Karpas-422 (cell line): Measurements from ENCODE around the gene CHSY3. TPM values are rescaled to one million over a fixed set of nuclear protein-coding genes. Genes with fewer than 3 reads are reported as not detected.

Source experiments
- DNase-seq: peaks from one replicate; pipeline ENCODE4 v3.0.0-alpha.2; 2015
- H2AFZ ChIP-seq: fragments of 200-600 bp; sonication (generic); 2 replicates; pipeline ENCODE4 v1.6.1; 2014; ENCODE audit warnings: antibody characterized with exemption, low read length, mixed read lengths
- H3K27ac ChIP-seq: fragments of 200-600 bp; sonication (generic); 2 replicates; pipeline ENCODE4 v1.5.1; 2014; ENCODE audit warnings: mild to moderate bottlenecking, low read length, moderate library complexity
- H3K27me3 ChIP-seq: fragments of 200-600 bp; sonication (generic); 2 replicates; pipeline ENCODE4 v1.6.1; 2014; ENCODE audit warnings: low read length, mixed read lengths
- H3K36me3 ChIP-seq: fragments of 200-600 bp; sonication (generic); 2 replicates; pipeline ENCODE4 v1.6.1; 2014; ENCODE audit warnings: low read length, mixed read lengths; ENCODE audit not compliant: insufficient read depth
- H3K4me1 ChIP-seq: fragments of 200-600 bp; sonication (generic); 2 replicates; pipeline ENCODE4 v1.6.1; 2014; ENCODE audit warnings: mild to moderate bottlenecking, low read length, mixed read lengths
- H3K4me2 ChIP-seq: fragments of 200-600 bp; sonication (generic); 2 replicates; pipeline ENCODE4 v1.6.1; 2014; ENCODE audit warnings: low read length, low read depth, mild to moderate bottlenecking; ENCODE audit not compliant: poor library complexity, severe bottlenecking
- H3K4me3 ChIP-seq: fragments of 200-600 bp; sonication (generic); 2 replicates; pipeline ENCODE4 v1.5.1; 2014; ENCODE audit warnings: mild to moderate bottlenecking, antibody characterized with exemption, low read length, mixed read lengths
- H3K79me2 ChIP-seq: fragments of 200-600 bp; sonication (generic); 2 replicates; pipeline ENCODE4 v1.6.1; 2014; ENCODE audit warnings: mild to moderate bottlenecking, low read length, mixed read lengths
- H3K9ac ChIP-seq: fragments of 200-600 bp; sonication (generic); 2 replicates; pipeline ENCODE4 v1.6.0; 2014; ENCODE audit warnings: low read length
- H3K9me2 ChIP-seq: fragments of 200-600 bp; sonication (generic), shearing (Covaris generic); replicated peaks from 2 replicates; pipeline ENCODE4 v1.6.0; 2014; ENCODE audit warnings: mild to moderate bottlenecking, low read length, moderate library complexity; ENCODE audit not compliant: insufficient read depth
- H3K9me3 ChIP-seq: fragments of 300-700, 200-600 bp; sonication (generic); 2 replicates; pipeline ENCODE4 v1.6.1; 2014; ENCODE audit warnings: low read length, mixed read lengths
- H4K20me1 ChIP-seq: fragments of 200-600 bp; sonication (generic); 2 replicates; pipeline ENCODE4 v1.6.1; 2014; ENCODE audit warnings: mild to moderate bottlenecking, antibody characterized with exemption, low read length, low read depth; ENCODE audit not compliant: insufficient read depth
- total RNA-seq: library from RNA; depleted of rRNA; stranded (reverse); fragments of >200 nt; shearing (Covaris generic); gene quantifications from 2 replicates; pipeline ENCODE4 v1.2.3, GENCODE V29; 2014; ENCODE audit warnings: low replicate concordance

The CHSY3 gene
- total RNA-seq, 1 experiment from 2014 or later, result not detected

- Histone ChIP-seq H3K9me2 (no peaks in the 10 kb centered on the region), H3K9ac (no peak overlapping the region), H3K9me3 (no peaks in the 10 kb centered on the region), H3K36me3 (no peaks in the 10 kb centered on the region), H3K27me3 (no peaks in the 10 kb centered on the region; the same call in 1 of the 2 replicates), H3K79me2 (no peaks in the 10 kb centered on the region), H3K4me1 (peaks cover 9% of the 10 kb centered on the region), H3K4me2 (no peak overlapping the region), H3K27ac (no peak overlapping the region), H4K20me1 (no peaks in the 10 kb centered on the region), H2AFZ (no peak overlapping the region), H3K4me3 (no peak overlapping the region)
- no peak for DNase-seq
Measured at GRCh38 chr5:130110328-130110727, 206.1 kb downstream of the CHSY3 start.

- Histone ChIP-seq H3K9ac (no peak overlapping the region), H3K36me3 (no peaks in the 10 kb centered on the region), H3K4me3 (no peak overlapping the region), H3K4me2 (no peak overlapping the region), H3K79me2 (no peaks in the 10 kb centered on the region), H3K4me1 (peaks cover 9% of the 10 kb centered on the region), H3K9me3 (no peaks in the 10 kb centered on the region), H3K27me3 (no peaks in the 10 kb centered on the region; the same call in 1 of the 2 replicates), H3K9me2 (no peaks in the 10 kb centered on the region), H2AFZ (no peak overlapping the region), H4K20me1 (no peaks in the 10 kb centered on the region), H3K27ac (no peak overlapping the region)
- no peak for DNase-seq
Measured at GRCh38 chr5:130111746-130112145, 207.5 kb downstream of the CHSY3 start.

- Histone ChIP-seq H3K9ac (no peak overlapping the region), H3K4me2 (no peak overlapping the region), H3K4me1 (peaks cover 9% of the 10 kb centered on the region), H3K9me2 (no peaks in the 10 kb centered on the region), H3K79me2 (no peaks in the 10 kb centered on the region), H3K27me3 (no peaks in the 10 kb centered on the region; the same call in 1 of the 2 replicates), H2AFZ (no peak overlapping the region), H3K36me3 (no peaks in the 10 kb centered on the region), H3K4me3 (no peak overlapping the region), H3K27ac (no peak overlapping the region), H4K20me1 (no peaks in the 10 kb centered on the region), H3K9me3 (no peaks in the 10 kb centered on the region)
- DNase-seq, result peak; percentile 47
Measured at GRCh38 chr5:130112246-130112645, 208.0 kb downstream of the CHSY3 start.

GRCh38 chr5:130115686-130116085 lies 211.4 kb downstream of the CHSY3 start:
- H3K9ac ChIP-seq, result no peak overlapping the region
- no peaks in the 10 kb centered on the region for H4K20me1 ChIP-seq
- H2AFZ ChIP-seq, result no peak overlapping the region
- no peaks in the 10 kb centered on the region for H3K79me2 ChIP-seq
- no peaks in the 10 kb centered on the region; the same call in 1 of the 2 replicates for H3K27me3 ChIP-seq
- H3K9me2 ChIP-seq, result no peaks in the 10 kb centered on the region
- H3K4me3 ChIP-seq, result no peak overlapping the region
- H3K4me2 ChIP-seq, result no peak overlapping the region
- DNase-seq, result no peak
- H3K27ac ChIP-seq, result no peak overlapping the region
- no peaks in the 10 kb centered on the region for H3K36me3 ChIP-seq
- H3K9me3 ChIP-seq, result no peaks in the 10 kb centered on the region
- H3K4me1 ChIP-seq, result peaks cover 9% of the 10 kb centered on the region

- Histone ChIP-seq H3K9me2 (no peaks in the 10 kb centered on the region), H3K4me3 (no peak overlapping the region), H4K20me1 (no peaks in the 10 kb centered on the region), H3K79me2 (no peaks in the 10 kb centered on the region), H3K9me3 (no peaks in the 10 kb centered on the region), H3K27ac (no peak overlapping the region), H3K36me3 (no peaks in the 10 kb centered on the region), H3K4me1 (peaks cover 9% of the 10 kb centered on the region), H2AFZ (no peak overlapping the region), H3K4me2 (no peak overlapping the region), H3K9ac (no peak overlapping the region), H3K27me3 (no peaks in the 10 kb centered on the region; the same call in 1 of the 2 replicates)
- DNase-seq, result no peak
Measured at GRCh38 chr5:130116462-130116861, 212.2 kb downstream of the CHSY3 start.

GRCh38 chr5:130116972-130117371 lies 212.7 kb downstream of the CHSY3 start:
- Histone ChIP-seq H3K9ac (no peak overlapping the region), H2AFZ (no peak overlapping the region), H3K4me2 (no peak overlapping the region), H3K36me3 (no peaks in the 10 kb centered on the region), H3K4me1 (peaks cover 6% of the 10 kb centered on the region), H3K9me3 (no peaks in the 10 kb centered on the region), H3K9me2 (no peaks in the 10 kb centered on the region), H3K79me2 (no peaks in the 10 kb centered on the region), H3K27me3 (no peaks in the 10 kb centered on the region; the same call in 1 of the 2 replicates), H3K27ac (no peak overlapping the region), H3K4me3 (no peak overlapping the region), H4K20me1 (no peaks in the 10 kb centered on the region)
- DNase-seq, result no peak

- Histone ChIP-seq H4K20me1 (no peaks in the 10 kb centered on the region), H3K9me3 (no peaks in the 10 kb centered on the region), H2AFZ (no peak overlapping the region), H3K9me2 (no peaks in the 10 kb centered on the region), H3K79me2 (no peaks in the 10 kb centered on the region), H3K27ac (no peak overlapping the region), H3K9ac (no peak overlapping the region), H3K4me2 (no peak overlapping the region), H3K27me3 (no peaks in the 10 kb centered on the region), H3K36me3 (no peaks in the 10 kb centered on the region), H3K4me3 (no peak overlapping the region), H3K4me1 (no peaks in the 10 kb centered on the region)
- peak; percentile 38 for DNase-seq
Measured at GRCh38 chr5:130126746-130127145, 222.5 kb downstream of the CHSY3 start.

GRCh38 chr5:130135506-130135905 lies 231.2 kb downstream of the CHSY3 start:
- no peaks in the 10 kb centered on the region for H3K9me3 ChIP-seq

GRCh38 chr5:130136300-130136699 lies 232.0 kb downstream of the CHSY3 start:
- no peak for DNase-seq
- H3K9ac ChIP-seq, result no peak overlapping the region
- no peaks in the 10 kb centered on the region for H3K79me2 ChIP-seq
- no peaks in the 10 kb centered on the region for H3K36me3 ChIP-seq
- H3K27me3 ChIP-seq, result 0 out of 2 replicates have a peak, but pooled peaks cover 4% of the 10 kb centered on the region
- no peak overlapping the region for H2AFZ ChIP-seq
- no peaks in the 10 kb centered on the region for H3K9me3 ChIP-seq
- H3K27ac ChIP-seq, result no peak overlapping the region
- no peak overlapping the region for H3K4me3 ChIP-seq
- no peaks in the 10 kb centered on the region for H4K20me1 ChIP-seq
- no peak overlapping the region for H3K4me2 ChIP-seq
- no peaks in the 10 kb centered on the region for H3K9me2 ChIP-seq
- H3K4me1 ChIP-seq, result no peaks in the 10 kb centered on the region

More at GRCh38 chr5:130135506-130135905, 231.2 kb downstream of the CHSY3 start:
- H3K4me3 ChIP-seq, result no peak overlapping the region
- no peaks in the 10 kb centered on the region for H3K9me2 ChIP-seq
- no peak for DNase-seq
- no peak overlapping the region for H3K27ac ChIP-seq
- no peaks in the 10 kb centered on the region for H3K79me2 ChIP-seq
- no peak overlapping the region for H3K4me2 ChIP-seq
- no peaks in the 10 kb centered on the region for H3K36me3 ChIP-seq
- H4K20me1 ChIP-seq, result no peaks in the 10 kb centered on the region
- no peaks in the 10 kb centered on the region for H3K4me1 ChIP-seq
- H3K9ac ChIP-seq, result no peak overlapping the region
- 0 out of 2 replicates have a peak, but pooled peaks cover 4% of the 10 kb centered on the region for H3K27me3 ChIP-seq
- H2AFZ ChIP-seq, result no peak overlapping the region
